Fibroblast of lung (primary cell): Measurements from ENCODE around the gene POLA1. TPM values are rescaled to one million over a fixed set of nuclear protein-coding genes. Genes with fewer than 3 reads are reported as not detected.

Source experiments
- DNase-seq, 2 donors: peaks; one replicate each; pipeline versions ENCODE4 v3.0.0 to v3.0.0-alpha.2; 2010; ENCODE audit warnings: low read depth in 2 of 2
- H2AFZ ChIP-seq: 2 replicates; pipeline ENCODE4 v1.5.1; 2012; ENCODE audit warnings: low read length, control low read depth, inconsistent platforms
- H3K27ac ChIP-seq: 2 replicates; pipeline ENCODE4 v1.5.1; 2011; ENCODE audit warnings: low read length, control low read depth; ENCODE audit not compliant: insufficient read depth
- H3K27me3 ChIP-seq: 2 replicates; pipeline ENCODE4 v1.5.1; 2011; ENCODE audit warnings: mild to moderate bottlenecking, low read length; ENCODE audit not compliant: control insufficient read depth, insufficient read depth
- H3K36me3 ChIP-seq: 2 replicates; pipeline ENCODE4 v1.5.1; 2011; ENCODE audit warnings: low read length; ENCODE audit not compliant: control insufficient read depth, insufficient read depth
- H3K4me1 ChIP-seq: 2 replicates; pipeline ENCODE4 v1.5.1; 2011; ENCODE audit warnings: low read length; ENCODE audit not compliant: control insufficient read depth, insufficient read depth; ENCODE audit errors: extremely low read depth
- H3K4me2 ChIP-seq: 2 replicates; pipeline ENCODE4 v1.5.1; 2011; ENCODE audit warnings: low read length, control low read depth; ENCODE audit not compliant: insufficient read depth; ENCODE audit errors: extremely low read depth
- H3K4me3 ChIP-seq, 4 experiments: fragments of 200-600 bp in 1 of 4; sonication (generic) in 1 of 4; replicated peaks in 1 of 4; 2 replicates each; pipeline ENCODE4 v1.5.1; 2011 to 2016; ENCODE audit warnings: low read length in 4 of 4, low read depth in 3 of 4, mild to moderate bottlenecking in 3 of 4, control low read depth in 2 of 4, inconsistent platforms in 1 of 4, mixed read lengths in 1 of 4; ENCODE audit not compliant: insufficient read depth in 1 of 4; ENCODE audit errors: control extremely low read depth in 1 of 4
- H3K79me2 ChIP-seq: 2 replicates; pipeline ENCODE4 v1.5.1; 2012; ENCODE audit warnings: mild to moderate bottlenecking, low read length, inconsistent platforms; ENCODE audit not compliant: control insufficient read depth, insufficient read depth
- H3K9ac ChIP-seq: 2 replicates; pipeline ENCODE4 v1.5.1; 2011; ENCODE audit warnings: mild to moderate bottlenecking, low read length, control low read depth; ENCODE audit not compliant: insufficient read depth
- H3K9me3 ChIP-seq: 2 replicates; pipeline ENCODE4 v1.5.1; 2012; ENCODE audit warnings: low read depth, low read length; ENCODE audit not compliant: control insufficient read depth, insufficient read depth
- H4K20me1 ChIP-seq: 2 replicates; pipeline ENCODE4 v1.5.1; 2011; ENCODE audit warnings: low read length; ENCODE audit not compliant: control insufficient read depth, insufficient read depth; ENCODE audit errors: extremely low read depth
- EZH2 ChIP-seq: IDR thresholded peaks from 2 replicates; pipeline ENCODE4 v1.5.1; 2012; ENCODE audit warnings: low read length, control low read depth, mild to moderate bottlenecking; ENCODE audit errors: missing control alignments
- polyA plus RNA-seq, 2 donors: library from polyadenylated mRNA; depleted of rRNA in 1 of 2; stranded (reverse) in 1 of 2; unstranded in 1 of 2; fragments of >200 nt; gene quantifications; 2 replicates each; pipeline ENCODE4 v1.2.1, GENCODE V29; 2011 to 2012; ENCODE audit warnings: missing spikeins in 1 of 2
- total RNA-seq: library from RNA; depleted of rRNA; stranded (reverse); fragments of >200 nt; gene quantifications from 2 replicates; pipeline ENCODE4 v1.2.1, GENCODE V29; 2014
- TF ChIP-seq, protein P1 (sequence below), 2 donors: IDR thresholded peaks in 1 of 2; conservative IDR thresholded peaks in 1 of 2; 1 replicate in 1 of 2; 2 replicates in 1 of 2; pipeline ENCODE4 v1.5.1; 2011 to 2012; ENCODE audit warnings: low read length in 2 of 2, control low read depth in 1 of 2, inconsistent platforms in 1 of 2, low read depth in 1 of 2, mild to moderate bottlenecking in 1 of 2

The POLA1 gene
- total and polyA plus RNA-seq, 2 donors (not counting 1 experiment from before 2014, with no cell fraction given), result 1.7 to 9.2 TPM

DNA sequence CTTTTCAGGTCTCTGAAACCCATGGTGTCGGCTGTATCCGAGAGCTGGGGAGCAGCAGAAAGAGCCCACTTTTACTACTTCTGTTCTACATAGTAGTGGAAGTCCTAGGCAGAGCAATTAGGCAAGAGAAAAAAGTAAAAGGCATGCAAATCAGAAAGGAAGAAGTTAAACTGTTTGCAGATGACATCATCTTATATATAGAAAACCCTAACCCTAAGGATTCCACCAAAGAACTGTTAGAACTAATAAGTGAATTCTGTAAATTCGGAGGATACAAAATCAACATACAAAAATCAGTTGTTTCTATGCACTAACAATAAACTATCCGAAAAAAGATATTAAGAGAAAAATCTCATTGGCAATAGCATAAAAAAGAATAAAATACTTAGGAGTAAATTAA is 95.3 kb downstream of the POLA1 start:
- TF ChIP-seq, protein P1, sequence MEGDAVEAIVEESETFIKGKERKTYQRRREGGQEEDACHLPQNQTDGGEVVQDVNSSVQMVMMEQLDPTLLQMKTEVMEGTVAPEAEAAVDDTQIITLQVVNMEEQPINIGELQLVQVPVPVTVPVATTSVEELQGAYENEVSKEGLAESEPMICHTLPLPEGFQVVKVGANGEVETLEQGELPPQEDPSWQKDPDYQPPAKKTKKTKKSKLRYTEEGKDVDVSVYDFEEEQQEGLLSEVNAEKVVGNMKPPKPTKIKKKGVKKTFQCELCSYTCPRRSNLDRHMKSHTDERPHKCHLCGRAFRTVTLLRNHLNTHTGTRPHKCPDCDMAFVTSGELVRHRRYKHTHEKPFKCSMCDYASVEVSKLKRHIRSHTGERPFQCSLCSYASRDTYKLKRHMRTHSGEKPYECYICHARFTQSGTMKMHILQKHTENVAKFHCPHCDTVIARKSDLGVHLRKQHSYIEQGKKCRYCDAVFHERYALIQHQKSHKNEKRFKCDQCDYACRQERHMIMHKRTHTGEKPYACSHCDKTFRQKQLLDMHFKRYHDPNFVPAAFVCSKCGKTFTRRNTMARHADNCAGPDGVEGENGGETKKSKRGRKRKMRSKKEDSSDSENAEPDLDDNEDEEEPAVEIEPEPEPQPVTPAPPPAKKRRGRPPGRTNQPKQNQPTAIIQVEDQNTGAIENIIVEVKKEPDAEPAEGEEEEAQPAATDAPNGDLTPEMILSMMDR (conservative IDR thresholded peaks at IDR 0.05 in 1 of 2, IDR thresholded peaks at IDR 0.05 in 1 of 2; ENCODE audit: low read depth in 1 of 2, low read length in 2 of 2), result no peak
- TF ChIP-seq EZH2, result no peak
- Histone ChIP-seq H4K20me1 (no peaks in the 10 kb centered on the region), H2AFZ (no peak overlapping the region), H3K4me1 (no peaks in the 10 kb centered on the region), H3K27me3 (no peaks in the 10 kb centered on the region), H3K9me3 (no peaks in the 10 kb centered on the region), H3K9ac (no peak overlapping the region), H3K79me2 (no peaks in the 10 kb centered on the region), H3K4me3 (no peak overlapping the region), H3K4me2 (no peak overlapping the region), H3K27ac (no peak overlapping the region), H3K36me3 (no peaks in the 10 kb centered on the region)
- DNase-seq, result no peak

DNA sequence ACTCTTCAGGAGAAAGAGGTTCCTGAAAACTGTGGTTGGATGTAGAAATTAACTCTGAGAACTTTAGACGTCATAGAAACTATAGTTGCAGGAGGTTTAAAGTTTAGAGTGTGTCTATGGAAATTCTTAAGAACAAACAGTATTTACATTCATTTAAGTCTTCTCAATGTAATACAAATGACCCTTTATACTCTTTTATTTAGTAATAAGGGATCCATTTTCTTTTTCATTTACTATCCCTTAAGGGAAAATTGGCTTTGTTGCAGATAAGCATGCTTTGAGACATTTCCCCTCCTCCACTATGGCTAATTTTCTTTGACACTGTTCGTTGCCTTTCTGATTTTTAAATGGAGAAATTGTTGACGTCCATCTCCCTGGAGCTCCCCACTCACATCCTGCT is 96.4 kb downstream of the POLA1 start:
- Histone ChIP-seq H3K4me2 (no peak overlapping the region), H2AFZ (no peak overlapping the region), H3K9ac (no peak overlapping the region), H3K36me3 (no peaks in the 10 kb centered on the region), H4K20me1 (no peaks in the 10 kb centered on the region), H3K79me2 (no peaks in the 10 kb centered on the region), H3K9me3 (no peaks in the 10 kb centered on the region), H3K27me3 (no peaks in the 10 kb centered on the region), H3K4me3 (no peak overlapping the region), H3K27ac (no peak overlapping the region), H3K4me1 (no peaks in the 10 kb centered on the region)
- no peak for TF ChIP-seq EZH2
- TF ChIP-seq, protein P1 (conservative IDR thresholded peaks at IDR 0.05 in 1 of 2, IDR thresholded peaks at IDR 0.05 in 1 of 2; ENCODE audit: low read depth in 1 of 2, low read length in 2 of 2), result no peak
- DNase-seq, result no peak

DNA sequence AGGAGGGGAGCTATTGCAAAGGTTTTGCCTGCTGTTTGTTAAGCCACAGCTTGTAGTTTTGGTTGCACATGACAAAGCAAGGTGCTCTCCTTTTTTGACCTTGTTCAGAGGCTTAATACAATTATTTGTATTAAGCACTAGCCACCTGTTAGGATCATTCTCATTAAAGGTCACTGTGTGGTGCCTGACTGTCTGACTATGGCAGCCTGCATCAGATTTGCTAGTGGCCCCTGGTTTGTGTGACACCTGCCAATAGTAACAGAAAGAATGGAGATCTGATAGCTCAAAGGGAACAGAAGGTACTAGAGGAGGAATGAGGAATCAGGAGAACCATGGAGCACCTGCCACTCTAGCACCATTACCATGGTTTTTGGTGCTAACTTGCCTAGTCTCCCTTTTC is 102.5 kb downstream of the POLA1 start:
- Histone ChIP-seq H3K9ac (no peak overlapping the region), H3K79me2 (no peaks in the 10 kb centered on the region), H3K27me3 (no peaks in the 10 kb centered on the region), H3K4me3 (no peak overlapping the region), H2AFZ (no peak overlapping the region), H3K4me2 (no peak overlapping the region), H3K4me1 (no peaks in the 10 kb centered on the region), H3K27ac (no peak overlapping the region), H3K36me3 (no peaks in the 10 kb centered on the region), H4K20me1 (no peaks in the 10 kb centered on the region), H3K9me3 (no peaks in the 10 kb centered on the region)
- no peak for TF ChIP-seq EZH2
- TF ChIP-seq, protein P1 (conservative IDR thresholded peaks at IDR 0.05 in 1 of 2, IDR thresholded peaks at IDR 0.05 in 1 of 2; ENCODE audit: low read depth in 1 of 2, low read length in 2 of 2), result no peak
- no peak for DNase-seq
